K562 (cell line): ENCODE results near the gene ZFYVE19. TPM values are rescaled to one million over a fixed set of nuclear protein-coding genes. Genes with fewer than 3 reads are reported as not detected.

Experiments
- COPS2 ChIP-seq: fragments of 450-650 bp; conservative IDR thresholded peaks from 2 replicates; pipeline ENCODE4 v1.6.1; 2016; ENCODE audit warnings: mild to moderate bottlenecking, moderate library complexity
- CREB3 ChIP-seq: fragments of 450-650 bp; conservative IDR thresholded peaks from 2 replicates; pipeline ENCODE4 v1.6.1; 2016; ENCODE audit warnings: missing genetic modification characterization, low read depth, mild to moderate bottlenecking, missing compliant biosample characterization, moderate library complexity
- GTF2E2 ChIP-seq: fragments of 200-800 bp; sonication (Bioruptor generic); IDR thresholded peaks from 2 replicates; pipeline ENCODE4 v1.6.1; 2016; ENCODE audit warnings: missing genetic modification characterization, missing compliant biosample characterization
- HDAC8 ChIP-seq: fragments of 450-650 bp; IDR thresholded peaks from 2 replicates; pipeline ENCODE4 v1.6.1; 2016; ENCODE audit warnings: mild to moderate bottlenecking, missing genetic modification characterization, moderate library complexity, missing compliant biosample characterization
- LEF1 ChIP-seq: fragments of 450-650 bp; IDR thresholded peaks from 2 replicates; pipeline ENCODE4 v1.6.1; 2016; ENCODE audit warnings: mild to moderate bottlenecking
- NUFIP1 ChIP-seq: fragments of 450-650 bp; IDR thresholded peaks from 2 replicates; pipeline ENCODE4 v1.6.1; 2018; ENCODE audit not compliant: partially characterized antibody
- PCBP2 ChIP-seq: fragments of 200-400 bp; formaldehyde crosslinking; IDR thresholded peaks from 2 replicates; pipeline ENCODE4 v1.6.1; 2018; ENCODE audit warnings: low read length, low read depth, mild to moderate bottlenecking, moderate library complexity; ENCODE audit not compliant: poor library complexity, severe bottlenecking
- RBM39 ChIP-seq: fragments of 200-400 bp; formaldehyde crosslinking; optimal IDR thresholded peaks from 2 replicates; pipeline ENCODE3; 2018; ENCODE audit warnings: low read depth, low read length
- SRSF9 ChIP-seq: fragments of 200-400 bp; formaldehyde crosslinking; IDR thresholded peaks from 2 replicates; pipeline ENCODE4 v1.6.1; 2017; ENCODE audit warnings: low read depth, low read length, borderline replicate concordance
- ZBTB49 ChIP-seq: sonication (generic); formaldehyde crosslinking; IDR thresholded peaks from 2 replicates; pipeline ENCODE4 v1.8.0; 2022; ENCODE audit warnings: missing genetic modification reagents, mild to moderate bottlenecking, borderline replicate concordance
- ZFP36 ChIP-seq: fragments of 150-350 bp; IDR thresholded peaks from 2 replicates; pipeline ENCODE4 v1.6.1; 2018; ENCODE audit warnings: low read length, low read depth; ENCODE audit not compliant: partially characterized antibody
- ZNF639 ChIP-seq, 2 experiments: fragments of 200-800 bp in 1 of 2; sonication (Bioruptor generic) in 1 of 2; sonication (generic) in 1 of 2; formaldehyde crosslinking in 1 of 2; IDR thresholded peaks in 1 of 2; conservative IDR thresholded peaks in 1 of 2; 2 replicates each; pipeline versions ENCODE4 v1.5.0 to v1.6.1; 2016 to 2020; ENCODE audit warnings: missing compliant biosample characterization in 1 of 2, missing genetic modification characterization in 1 of 2, missing genetic modification reagents in 1 of 2
- polyA plus RNA-seq, 8 experiments: library from polyadenylated mRNA; depleted of rRNA in 4 of 8; stranded (reverse) in 5 of 8; unstranded in 3 of 8; fragments of >200 nt; fragmentation: Nextera tagmentation in 2 of 8; fragmentation: Illumina TruSeq in 1 of 8; extraction: Ambion mirVana in 2 of 8; extraction: Trizol in 1 of 8; gene quantifications; 2 replicates each; pipeline versions ENCODE4 v1.2.1 to v1.2.3, GENCODE V29; 2011 to 2014; ENCODE audit warnings: inconsistent platforms in 1 of 8, missing spikeins in 1 of 8
- total RNA-seq, 7 experiments: library from RNA; depleted of rRNA in 6 of 7; stranded (reverse); fragments of >200 nt in 6 of 7; fragmentation: Illumina TruSeq in 2 of 7; extraction: Trizol in 2 of 7; gene quantifications; 2 replicates each; pipeline versions ENCODE4 v1.2.1 to v1.2.3, GENCODE V29; 2011 to 2021; ENCODE audit warnings: low replicate concordance in 1 of 7
- TF ChIP-seq, protein P1 (sequence below): sonication (generic); formaldehyde crosslinking; IDR thresholded peaks from 2 replicates; pipeline ENCODE4 v1.8.1; 2023; ENCODE audit warnings: mild to moderate bottlenecking, missing genetic modification reagents, moderate library complexity
- TF ChIP-seq, protein P2 (sequence below), 2 experiments: IDR thresholded peaks; 2 replicates each; pipeline ENCODE4 v1.6.1; 2012; ENCODE audit warnings: improper control_type of control experiment in 2 of 2, low read depth in 2 of 2, low read length in 2 of 2, borderline replicate concordance in 1 of 2
- TF ChIP-seq, protein P3 (sequence below): IDR thresholded peaks from 3 replicates; pipeline ENCODE4 v1.6.1; 2011; ENCODE audit warnings: borderline replicate concordance, mild to moderate bottlenecking; ENCODE audit not compliant: insufficient read length, insufficient read depth

Gene ZFYVE19
- total and polyA plus RNA-seq, 9 of the 15 experiments (the other 6 are each of a cell fraction or from before 2014, with no cell fraction given) = 1.5 to 36.8 (median 19.9) TPM

GRCh38 chr15:40762919-40763800 lies 43.7 kb upstream of the ZFYVE19 start (continued):
- 0 out of 2 replicates have a peak, but pooled peaks have one; percentile 49 for TF ChIP-seq ZBTB49
- TF ChIP-seq SRSF9 = no peak
- TF ChIP-seq RBM39 = peak; percentile 34
- no peak for TF ChIP-seq NUFIP1
- TF ChIP-seq, protein P1, sequence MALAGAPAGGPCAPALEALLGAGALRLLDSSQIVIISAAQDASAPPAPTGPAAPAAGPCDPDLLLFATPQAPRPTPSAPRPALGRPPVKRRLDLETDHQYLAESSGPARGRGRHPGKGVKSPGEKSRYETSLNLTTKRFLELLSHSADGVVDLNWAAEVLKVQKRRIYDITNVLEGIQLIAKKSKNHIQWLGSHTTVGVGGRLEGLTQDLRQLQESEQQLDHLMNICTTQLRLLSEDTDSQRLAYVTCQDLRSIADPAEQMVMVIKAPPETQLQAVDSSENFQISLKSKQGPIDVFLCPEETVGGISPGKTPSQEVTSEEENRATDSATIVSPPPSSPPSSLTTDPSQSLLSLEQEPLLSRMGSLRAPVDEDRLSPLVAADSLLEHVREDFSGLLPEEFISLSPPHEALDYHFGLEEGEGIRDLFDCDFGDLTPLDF = peak; percentile 91
- no peak for TF ChIP-seq PCBP2
- TF ChIP-seq COPS2 = no peak
- TF ChIP-seq, protein P2, sequence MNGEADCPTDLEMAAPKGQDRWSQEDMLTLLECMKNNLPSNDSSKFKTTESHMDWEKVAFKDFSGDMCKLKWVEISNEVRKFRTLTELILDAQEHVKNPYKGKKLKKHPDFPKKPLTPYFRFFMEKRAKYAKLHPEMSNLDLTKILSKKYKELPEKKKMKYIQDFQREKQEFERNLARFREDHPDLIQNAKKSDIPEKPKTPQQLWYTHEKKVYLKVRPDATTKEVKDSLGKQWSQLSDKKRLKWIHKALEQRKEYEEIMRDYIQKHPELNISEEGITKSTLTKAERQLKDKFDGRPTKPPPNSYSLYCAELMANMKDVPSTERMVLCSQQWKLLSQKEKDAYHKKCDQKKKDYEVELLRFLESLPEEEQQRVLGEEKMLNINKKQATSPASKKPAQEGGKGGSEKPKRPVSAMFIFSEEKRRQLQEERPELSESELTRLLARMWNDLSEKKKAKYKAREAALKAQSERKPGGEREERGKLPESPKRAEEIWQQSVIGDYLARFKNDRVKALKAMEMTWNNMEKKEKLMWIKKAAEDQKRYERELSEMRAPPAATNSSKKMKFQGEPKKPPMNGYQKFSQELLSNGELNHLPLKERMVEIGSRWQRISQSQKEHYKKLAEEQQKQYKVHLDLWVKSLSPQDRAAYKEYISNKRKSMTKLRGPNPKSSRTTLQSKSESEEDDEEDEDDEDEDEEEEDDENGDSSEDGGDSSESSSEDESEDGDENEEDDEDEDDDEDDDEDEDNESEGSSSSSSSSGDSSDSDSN (IDR thresholded peaks at IDR 0.05; ENCODE audit: borderline replicate concordance in 1 of 2, low read depth in 2 of 2, low read length in 2 of 2) = no peak
- no peak for TF ChIP-seq GTF2E2 (tag)
- no peak for TF ChIP-seq ZNF639 (CRISPR knock-in tag; conservative IDR thresholded peaks at IDR 0.05 in 1 of 2, IDR thresholded peaks at IDR 0.05 in 1 of 2)
- no peak; the same call in 1 of the 2 replicates for TF ChIP-seq LEF1
- TF ChIP-seq ZFP36 = no peak
- TF ChIP-seq, protein P3, sequence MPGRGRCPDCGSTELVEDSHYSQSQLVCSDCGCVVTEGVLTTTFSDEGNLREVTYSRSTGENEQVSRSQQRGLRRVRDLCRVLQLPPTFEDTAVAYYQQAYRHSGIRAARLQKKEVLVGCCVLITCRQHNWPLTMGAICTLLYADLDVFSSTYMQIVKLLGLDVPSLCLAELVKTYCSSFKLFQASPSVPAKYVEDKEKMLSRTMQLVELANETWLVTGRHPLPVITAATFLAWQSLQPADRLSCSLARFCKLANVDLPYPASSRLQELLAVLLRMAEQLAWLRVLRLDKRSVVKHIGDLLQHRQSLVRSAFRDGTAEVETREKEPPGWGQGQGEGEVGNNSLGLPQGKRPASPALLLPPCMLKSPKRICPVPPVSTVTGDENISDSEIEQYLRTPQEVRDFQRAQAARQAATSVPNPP = no peak
- peak; percentile 37; the same call in 1 of the 2 replicates for TF ChIP-seq HDAC8 (tag)
- TF ChIP-seq CREB3 (tag) = no peak
